GM12865 (cell line): ENCODE results near the gene WAPL.
A peak's percentile ranks its signal among the peaks of the same experiment; 100 is the strongest.
"Not testable (repeated sequence)": the region's sequence is repeated elsewhere in the genome, so short reads cannot be mapped to it uniquely, and the experiment has no call there.

ENCODE experiments used
- DNase-seq: peaks from one replicate; pipeline ENCODE4 v3.0.0; 2010; ENCODE audit warnings: low read depth
- H3K4me3 ChIP-seq: 2 replicates; pipeline ENCODE4 v1.5.1; 2011; ENCODE audit warnings: mild to moderate bottlenecking, low read depth, low read length, control low read depth
- CTCF ChIP-seq: IDR thresholded peaks from 2 replicates; pipeline ENCODE4 v1.5.1; 2011; ENCODE audit warnings: low read length, control low read depth, low read depth, inconsistent platforms; ENCODE audit not compliant: insufficient read depth; ENCODE audit errors: missing control alignments

The WAPL gene

GRCh38 chr10:86553639-86554038 is 32.0 kb upstream of the WAPL start:
- H3K4me3 ChIP-seq: no peak overlapping the region
- no peak for TF ChIP-seq CTCF
- no peak for DNase-seq

- H3K4me3 ChIP-seq: no peak overlapping the region
- no peak for DNase-seq
- TF ChIP-seq CTCF: no peak
Observed at GRCh38 chr10:86553213-86553612, 31.6 kb upstream of the WAPL start.

- TF ChIP-seq CTCF: no peak
- no peak for DNase-seq
- no peak overlapping the region for H3K4me3 ChIP-seq
Observed at GRCh38 chr10:86547296-86547695, 25.7 kb upstream of the WAPL start.

- no peak for DNase-seq
- no peak overlapping the region for H3K4me3 ChIP-seq
- TF ChIP-seq CTCF: no peak
Observed at GRCh38 chr10:86545101-86545500, 23.5 kb upstream of the WAPL start.

- TF ChIP-seq CTCF: no peak
- H3K4me3 ChIP-seq: no peak overlapping the region
- DNase-seq: no peak
Observed at GRCh38 chr10:86540016-86540415, 18.4 kb upstream of the WAPL start.

- no peak for TF ChIP-seq CTCF
- DNase-seq: peak; percentile 48
- no peak overlapping the region for H3K4me3 ChIP-seq
Observed at GRCh38 chr10:86538547-86538946, 17.0 kb upstream of the WAPL start.

GRCh38 chr10:86538040-86538439 is 16.4 kb upstream of the WAPL start:
- not testable (repeated sequence) for DNase-seq, H3K4me3 ChIP-seq
